DOHH2 (cell line): Measurements from ENCODE around the gene RASA3.

Source experiments
- H3F3A ChIP-seq: fragments of 200-600 bp; sonication (generic), shearing (Covaris generic); 2 replicates; pipeline ENCODE4 v1.6.0; 2016; ENCODE audit warnings: antibody characterized with exemption, mild to moderate bottlenecking; ENCODE audit not compliant: control insufficient read depth, insufficient read depth
- H3K27ac ChIP-seq: fragments of 200-600 bp; sonication (generic); 2 replicates; pipeline ENCODE4 v1.5.1; 2014; ENCODE audit warnings: low read depth, mild to moderate bottlenecking, low read length, moderate library complexity
- H3K27me3 ChIP-seq: fragments of 200-600 bp; sonication (generic); 2 replicates; pipeline ENCODE4 v1.6.1; 2014; ENCODE audit warnings: mild to moderate bottlenecking, low read length, mixed read lengths; ENCODE audit not compliant: control insufficient read depth
- H3K36me3 ChIP-seq: fragments of 200-600 bp; sonication (generic); 2 replicates; pipeline ENCODE4 v1.6.1; 2014; ENCODE audit warnings: mild to moderate bottlenecking, low read length, moderate library complexity, mixed read lengths; ENCODE audit not compliant: control insufficient read depth
- H3K4me1 ChIP-seq: fragments of 200-600 bp; sonication (generic); 2 replicates; pipeline ENCODE4 v1.6.1; 2014; ENCODE audit warnings: mild to moderate bottlenecking, low read length, mixed read lengths; ENCODE audit not compliant: control insufficient read depth
- H3K4me2 ChIP-seq: fragments of 200-600 bp; sonication (generic); 2 replicates; pipeline ENCODE4 v1.6.0; 2014; ENCODE audit warnings: mild to moderate bottlenecking, low read length, moderate library complexity
- H3K4me3 ChIP-seq: fragments of 200-600 bp; sonication (generic); 2 replicates; pipeline ENCODE4 v1.5.1; 2014; ENCODE audit warnings: mild to moderate bottlenecking, low read length, mixed read lengths
- H3K79me2 ChIP-seq: fragments of 200-600 bp; sonication (generic); 2 replicates; pipeline ENCODE4 v1.6.1; 2014; ENCODE audit warnings: mild to moderate bottlenecking, low read length, mixed read lengths; ENCODE audit not compliant: control insufficient read depth
- H3K9me2 ChIP-seq: fragments of 200-600 bp; sonication (generic); replicated peaks from 2 replicates; pipeline ENCODE4 v1.6.1; 2014; ENCODE audit warnings: mild to moderate bottlenecking, low read length, mixed read lengths; ENCODE audit not compliant: control insufficient read depth
- H3K9me3 ChIP-seq: fragments of 200-600 bp; sonication (generic); 2 replicates; pipeline ENCODE4 v1.6.1; 2014; ENCODE audit warnings: antibody characterized with exemption, low read length, mixed read lengths; ENCODE audit not compliant: control insufficient read depth, insufficient read depth
- H4K20me1 ChIP-seq: fragments of 200-600 bp; sonication (generic); 2 replicates; pipeline ENCODE4 v1.6.0; 2014; ENCODE audit warnings: low read depth, mild to moderate bottlenecking, antibody characterized with exemption, low read length, moderate library complexity; ENCODE audit not compliant: control insufficient read depth, insufficient read depth
- EZH2phosphoT487 ChIP-seq: fragments of 200-600 bp; sonication (generic); IDR thresholded peaks from 2 replicates; pipeline ENCODE4 v1.6.1; 2017; ENCODE audit warnings: borderline replicate concordance, mild to moderate bottlenecking, antibody characterized with exemption, low read length, moderate library complexity, mixed read lengths
- TF ChIP-seq, protein P1 (sequence below): fragments of 200-600 bp; sonication (generic); IDR thresholded peaks from one replicate; pipeline ENCODE4 v1.5.1; 2014; ENCODE audit warnings: antibody characterized with exemption, mild to moderate bottlenecking, low read depth, low read length; ENCODE audit not compliant: poor library complexity, severe bottlenecking

Gene RASA3

DNA sequence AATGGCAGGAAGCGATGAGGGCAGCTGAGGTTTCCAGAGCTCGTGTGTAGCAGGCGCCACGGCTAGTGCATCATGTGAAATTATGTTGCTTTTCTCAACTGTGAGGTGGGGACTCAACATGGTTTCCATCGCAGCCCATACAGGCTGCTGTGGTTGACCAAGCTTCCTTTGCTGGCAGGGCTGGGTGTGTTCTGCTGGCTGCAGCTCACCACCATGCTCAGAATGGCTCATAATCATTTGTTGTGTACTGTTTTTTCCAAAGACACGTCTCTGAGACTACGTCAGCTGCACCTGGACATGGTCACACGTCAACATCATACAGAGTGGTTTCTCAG, 16.1 kb upstream of the RASA3 start:
- Histone ChIP-seq H3F3A (no peaks in the 10 kb centered on the region), H4K20me1 (no peaks in the 10 kb centered on the region; the same call in 1 of the 2 replicates), H3K4me2 (no peak overlapping the region), H3K27ac (no peak overlapping the region), H3K9me2 (no peaks in the 10 kb centered on the region), H3K4me1 (peaks cover 36% of the 10 kb centered on the region), H3K36me3 (no peaks in the 10 kb centered on the region), H3K9me3 (no peaks in the 10 kb centered on the region), H3K79me2 (no peaks in the 10 kb centered on the region), H3K27me3 (peaks cover 3% of the 10 kb centered on the region; the same call in 1 of the 2 replicates), H3K4me3 (no peak overlapping the region)
- no peak for TF ChIP-seq EZH2phosphoT487
- TF ChIP-seq, protein P1, sequence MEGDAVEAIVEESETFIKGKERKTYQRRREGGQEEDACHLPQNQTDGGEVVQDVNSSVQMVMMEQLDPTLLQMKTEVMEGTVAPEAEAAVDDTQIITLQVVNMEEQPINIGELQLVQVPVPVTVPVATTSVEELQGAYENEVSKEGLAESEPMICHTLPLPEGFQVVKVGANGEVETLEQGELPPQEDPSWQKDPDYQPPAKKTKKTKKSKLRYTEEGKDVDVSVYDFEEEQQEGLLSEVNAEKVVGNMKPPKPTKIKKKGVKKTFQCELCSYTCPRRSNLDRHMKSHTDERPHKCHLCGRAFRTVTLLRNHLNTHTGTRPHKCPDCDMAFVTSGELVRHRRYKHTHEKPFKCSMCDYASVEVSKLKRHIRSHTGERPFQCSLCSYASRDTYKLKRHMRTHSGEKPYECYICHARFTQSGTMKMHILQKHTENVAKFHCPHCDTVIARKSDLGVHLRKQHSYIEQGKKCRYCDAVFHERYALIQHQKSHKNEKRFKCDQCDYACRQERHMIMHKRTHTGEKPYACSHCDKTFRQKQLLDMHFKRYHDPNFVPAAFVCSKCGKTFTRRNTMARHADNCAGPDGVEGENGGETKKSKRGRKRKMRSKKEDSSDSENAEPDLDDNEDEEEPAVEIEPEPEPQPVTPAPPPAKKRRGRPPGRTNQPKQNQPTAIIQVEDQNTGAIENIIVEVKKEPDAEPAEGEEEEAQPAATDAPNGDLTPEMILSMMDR = no peak

DNA sequence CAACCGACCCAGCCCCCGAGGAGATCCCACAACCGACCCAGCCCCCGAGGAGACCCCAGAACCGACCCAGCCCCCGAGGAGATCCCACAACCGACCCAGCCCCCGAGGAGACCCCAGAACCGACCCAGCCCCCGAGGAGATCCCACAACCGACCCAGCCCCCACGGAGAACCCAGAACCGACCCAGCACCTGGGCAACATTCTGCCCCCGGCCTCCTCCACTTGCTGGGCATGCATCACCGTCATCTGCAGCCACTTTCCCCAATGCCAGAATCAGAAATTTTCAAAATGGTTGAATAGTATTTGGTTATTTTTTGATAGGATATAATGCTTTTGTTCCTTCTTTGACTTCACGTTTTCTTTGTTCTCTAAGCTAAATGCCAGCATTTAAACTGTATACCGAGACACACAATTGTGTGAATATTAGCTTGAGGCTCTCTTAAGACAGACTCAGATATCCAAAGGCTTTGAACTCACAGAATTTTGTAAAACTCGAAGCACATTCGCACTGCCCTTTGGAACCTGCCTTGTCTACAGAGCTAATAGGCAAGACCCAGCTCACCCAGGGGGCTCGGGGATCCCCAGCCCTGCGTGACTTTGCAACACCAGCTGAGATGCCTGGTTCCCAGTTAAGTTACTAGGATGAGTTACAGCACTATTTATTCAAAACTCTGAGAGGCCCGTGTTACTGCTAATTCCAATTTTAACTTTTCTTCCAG, 15.5 kb upstream of the RASA3 start:
- Histone ChIP-seq H3K36me3 (no peaks in the 10 kb centered on the region), H3F3A (0 out of 2 replicates have a peak, but pooled peaks cover 4% of the 10 kb centered on the region), H3K4me3 (no peak overlapping the region), H3K9me3 (no peaks in the 10 kb centered on the region), H3K79me2 (no peaks in the 10 kb centered on the region), H3K9me2 (no peaks in the 10 kb centered on the region), H3K4me1 (peaks cover 41% of the 10 kb centered on the region), H3K27me3 (peaks cover 3% of the 10 kb centered on the region; the same call in 1 of the 2 replicates), H3K4me2 (0 out of 2 replicates have a peak overlapping the region, but pooled peaks have one; percentile 1), H3K27ac (no peak overlapping the region), H4K20me1 (no peaks in the 10 kb centered on the region; the same call in 1 of the 2 replicates)
- TF ChIP-seq, protein P1 = no peak
- TF ChIP-seq EZH2phosphoT487 = no peak

DNA sequence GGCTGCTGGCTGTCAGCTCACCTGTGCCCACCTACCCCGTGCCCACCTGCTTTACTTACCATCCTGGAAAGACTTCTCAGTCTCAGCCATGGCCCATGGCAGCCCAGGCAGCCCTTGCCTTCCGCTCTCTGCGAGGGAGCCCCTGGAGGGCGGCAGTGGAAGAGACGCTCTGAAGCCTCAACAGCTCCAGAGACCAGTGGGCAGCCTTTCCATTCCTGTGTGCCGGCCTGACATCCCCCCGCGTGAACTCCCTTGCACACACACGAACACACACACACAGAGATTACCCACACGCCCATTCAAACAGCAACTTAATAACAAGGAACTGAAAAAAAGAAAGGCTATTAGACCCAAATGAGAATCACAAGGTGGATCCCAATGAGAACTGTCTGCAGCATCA, 14.2 kb upstream of the RASA3 start:
- no peak overlapping the region for H3K4me2 ChIP-seq
- no peaks in the 10 kb centered on the region for H4K20me1 ChIP-seq
- H3K4me3 ChIP-seq = no peak overlapping the region
- H3K79me2 ChIP-seq = no peaks in the 10 kb centered on the region
- no peaks in the 10 kb centered on the region for H3K9me3 ChIP-seq
- H3K27me3 ChIP-seq = peaks cover 3% of the 10 kb centered on the region; the same call in 1 of the 2 replicates
- H3K36me3 ChIP-seq = no peaks in the 10 kb centered on the region
- no peaks in the 10 kb centered on the region for H3K9me2 ChIP-seq
- no peak overlapping the region for H3K27ac ChIP-seq
- peaks cover 50% of the 10 kb centered on the region for H3K4me1 ChIP-seq
- H3F3A ChIP-seq = 0 out of 2 replicates have a peak, but pooled peaks cover 4% of the 10 kb centered on the region
- TF ChIP-seq, protein P1 = peak; percentile 17
- no peak for TF ChIP-seq EZH2phosphoT487
